Transverse colon (tissue), 4 donors: ENCODE measurements around the gene TIE1.

ENCODE experiments used
- EP300 ChIP-seq: sonication (generic); formaldehyde crosslinking; IDR thresholded peaks from one replicate; pipeline ENCODE4 v1.6.1; 2017; ENCODE audit warnings: antibody characterized with exemption, low read depth
- POLR2A ChIP-seq: fragments of 450-650 bp; IDR thresholded peaks from one replicate; pipeline ENCODE4 v1.6.1; 2016; ENCODE audit warnings: antibody characterized with exemption, mild to moderate bottlenecking, moderate library complexity
- POLR2AphosphoS5 ChIP-seq, 3 donors: sonication (generic); formaldehyde crosslinking; IDR thresholded peaks; one replicate each; pipeline ENCODE4 v1.6.1; 2016; ENCODE audit warnings: antibody characterized with exemption in 3 of 3
- TF ChIP-seq, protein P1 (sequence below), 5 experiments: fragments of 200-600 bp in 3 of 5; fragments of 450-650 bp in 2 of 5; sonication (generic) in 3 of 5; IDR thresholded peaks; 1 replicate in 2 of 5; 2 replicates in 3 of 5; pipeline ENCODE4 v1.5.1; 2016 to 2017; ENCODE audit warnings: antibody characterized with exemption in 5 of 5, inconsistent platforms in 3 of 5, mild to moderate bottlenecking in 2 of 5, moderate library complexity in 1 of 5

DNA sequence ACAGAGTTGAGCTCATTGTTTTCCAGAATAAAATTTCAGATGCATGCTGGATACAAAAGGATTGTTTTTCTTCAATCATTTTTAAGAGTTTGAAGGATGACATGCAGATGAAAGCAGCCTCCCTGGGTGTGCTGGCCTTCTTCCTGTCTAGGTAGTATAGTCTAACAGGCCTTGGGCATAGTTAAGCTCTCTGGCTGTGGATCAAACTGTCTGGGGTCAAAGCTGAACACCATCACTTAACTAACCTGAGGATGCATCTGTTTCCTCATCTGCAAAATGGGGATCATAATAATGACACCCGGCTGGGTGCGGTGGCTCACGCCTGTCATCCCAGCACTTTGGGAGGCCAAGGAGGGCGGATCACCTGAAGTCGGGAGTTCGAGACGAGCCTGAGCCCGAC, 6.0 kb upstream of the TIE1 start:
- TF ChIP-seq POLR2A (no peak), POLR2AphosphoS5 (IDR thresholded peaks at IDR 0.05) (no peak), EP300 (no peak)
- TF ChIP-seq, protein P1, sequence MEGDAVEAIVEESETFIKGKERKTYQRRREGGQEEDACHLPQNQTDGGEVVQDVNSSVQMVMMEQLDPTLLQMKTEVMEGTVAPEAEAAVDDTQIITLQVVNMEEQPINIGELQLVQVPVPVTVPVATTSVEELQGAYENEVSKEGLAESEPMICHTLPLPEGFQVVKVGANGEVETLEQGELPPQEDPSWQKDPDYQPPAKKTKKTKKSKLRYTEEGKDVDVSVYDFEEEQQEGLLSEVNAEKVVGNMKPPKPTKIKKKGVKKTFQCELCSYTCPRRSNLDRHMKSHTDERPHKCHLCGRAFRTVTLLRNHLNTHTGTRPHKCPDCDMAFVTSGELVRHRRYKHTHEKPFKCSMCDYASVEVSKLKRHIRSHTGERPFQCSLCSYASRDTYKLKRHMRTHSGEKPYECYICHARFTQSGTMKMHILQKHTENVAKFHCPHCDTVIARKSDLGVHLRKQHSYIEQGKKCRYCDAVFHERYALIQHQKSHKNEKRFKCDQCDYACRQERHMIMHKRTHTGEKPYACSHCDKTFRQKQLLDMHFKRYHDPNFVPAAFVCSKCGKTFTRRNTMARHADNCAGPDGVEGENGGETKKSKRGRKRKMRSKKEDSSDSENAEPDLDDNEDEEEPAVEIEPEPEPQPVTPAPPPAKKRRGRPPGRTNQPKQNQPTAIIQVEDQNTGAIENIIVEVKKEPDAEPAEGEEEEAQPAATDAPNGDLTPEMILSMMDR (IDR thresholded peaks at IDR 0.05): no peak
